Naive thymus-derived CD8-positive, alpha-beta T cell (primary cell): ENCODE data around the gene RFX2. TPM values are rescaled to one million over a fixed set of nuclear protein-coding genes. Genes with fewer than 3 reads are reported as not detected.
A peak's percentile ranks its signal among the peaks of the same experiment; 100 is the strongest.
"Not testable (repeated sequence)": the region's sequence is repeated elsewhere in the genome, so short reads cannot be mapped to it uniquely, and the experiment has no call there.

Source experiments
- ATAC-seq, 2 donors: fragments of 150-1000 bp; cut with Tn5 transposase in 1 of 2; sonication (Bioruptor Pico), chemical (Tn5 transposase) in 1 of 2; 1 replicate in 1 of 2; 2 replicates in 1 of 2; pipeline ENCODE4 v1.10.0; 2021; ENCODE audit warnings: mild to moderate bottlenecking in 2 of 2, moderate library complexity in 2 of 2
- POLR2A ChIA-PET: fragments of 350-600 bp; sonication (Branson Sonifier 250); formaldehyde crosslinking; loops from one replicate; lab custom pipeline; 2021; ENCODE audit warnings: antibody characterized with exemption; lab: Charles Lee
- DNase-seq, 10 donors: peaks; one replicate each; pipeline versions ENCODE4 v3.0.0 to v3.0.0-alpha.2; 2020 to 2022
- H3K27ac Mint-ChIP-seq, 10 donors: one replicate each; pipeline ENCODE4 v1.8.0; 2020 to 2022; ENCODE audit warnings: mild to moderate bottlenecking in 10 of 10, mixed read lengths in 10 of 10, moderate library complexity in 4 of 10, inconsistent platforms in 1 of 10
- H3K27me3 Mint-ChIP-seq, 5 donors: one replicate each; pipeline ENCODE4 v1.8.0; 2021 to 2022; ENCODE audit warnings: mixed read lengths in 5 of 5
- H3K36me3 Mint-ChIP-seq, 3 donors: one replicate each; pipeline ENCODE4 v1.8.0; 2020 to 2022; ENCODE audit warnings: mixed read lengths in 3 of 3, mild to moderate bottlenecking in 2 of 3, inconsistent platforms in 1 of 3
- H3K4me1 Mint-ChIP-seq, 4 donors: one replicate each; pipeline ENCODE4 v1.8.0; 2021 to 2022; ENCODE audit warnings: mixed read lengths in 4 of 4
- H3K4me3 Mint-ChIP-seq, 10 donors: one replicate each; pipeline ENCODE4 v1.8.0; 2020 to 2022; ENCODE audit warnings: mild to moderate bottlenecking in 10 of 10, mixed read lengths in 10 of 10, moderate library complexity in 6 of 10, inconsistent platforms in 1 of 10
- H3K9me3 Mint-ChIP-seq, 9 donors: one replicate each; pipeline ENCODE4 v1.8.0; 2020 to 2022; ENCODE audit warnings: mixed read lengths in 9 of 9, mild to moderate bottlenecking in 3 of 9, inconsistent platforms in 1 of 9, moderate library complexity in 1 of 9
- polyA plus RNA-seq, 3 donors: library from polyadenylated mRNA; unstranded; fragments of 300-500 nt; fragmentation: Illumina TruSeq; gene quantifications; one replicate each; pipeline ENCODE4 v1.2.3, GENCODE V29; 2021
- total RNA-seq, 8 experiments: library from RNA in 2 of 8; stranded (reverse) in 2 of 8; gene quantifications; one replicate each; pipeline ENCODE4 v1.2.3 and lab custom pipeline; 2021 to 2026

RFX2 gene
- total and polyA plus RNA-seq, 5 experiments from 2014 or later: 4.0 to 10.4 (median 5.9) TPM

- POLR2A ChIA-PET: interaction anchor here (1.0 kb wide), 1 partner anchor 55 kb away, joined by 3 read pairs; no protein-coding TSS in a partner anchor
Observed at GRCh38 chr19:6118043-6118442, 7.7 kb upstream of the RFX2 start.

DNA sequence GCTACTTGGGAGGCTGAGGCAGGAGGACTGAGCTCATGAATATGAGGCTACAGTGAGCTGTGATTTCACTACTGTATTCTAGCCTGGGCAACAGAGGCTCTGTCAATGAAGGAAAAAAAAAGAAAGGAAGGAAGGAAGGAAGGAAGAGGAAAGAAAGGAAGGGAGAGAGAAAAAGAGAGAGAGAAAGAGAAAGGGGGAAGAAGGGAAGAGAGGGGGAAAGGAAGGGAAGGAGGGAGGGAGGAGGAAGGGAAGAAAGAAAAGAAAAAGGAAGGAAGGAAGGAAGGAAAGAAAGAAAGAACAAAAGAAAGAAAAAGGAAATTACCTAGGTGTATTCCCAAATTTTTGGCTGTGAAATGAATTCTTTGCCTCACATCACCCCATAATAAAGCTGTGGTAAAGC, 7.2 kb upstream of the RFX2 start:
- peaks cover 0 to 3% (median 3%) of the 10 kb centered on the region in 5 donors for H3K27me3 Mint-ChIP-seq
- no peaks in the 10 kb centered on the region for H3K4me1 Mint-ChIP-seq
- peaks cover 2 to 6% (median 5%) of the 10 kb centered on the region in 3 donors for H3K36me3 Mint-ChIP-seq
- H3K27ac Mint-ChIP-seq: peak overlapping the region in 1 of 10 donors; percentile 7
- H3K9me3 Mint-ChIP-seq: peaks cover 0 to 15% (median 9%) of the 10 kb centered on the region in 9 donors
- POLR2A ChIA-PET: interaction anchor here (1.0 kb wide), 1 partner anchor 54 kb away, joined by 3 read pairs; no protein-coding TSS in a partner anchor
- ATAC-seq (no peak), DNase-seq (no peak)
- no peak overlapping the region for H3K4me3 Mint-ChIP-seq

More at GRCh38 chr19:6118043-6118442, 7.7 kb upstream of the RFX2 start:
- DNase-seq (no peak), ATAC-seq (no peak)
- Mint-ChIP-seq H3K27me3 (peaks cover 0 to 3% (median 3%) of the 10 kb centered on the region in 5 donors), H3K27ac (peak overlapping the region in 1 of 10 donors; percentile 7), H3K4me1 (no peaks in the 10 kb centered on the region), H3K36me3 (peaks cover 2 to 6% (median 5%) of the 10 kb centered on the region in 3 donors), H3K4me3 (no peak overlapping the region), H3K9me3 (peaks cover 0 to 15% (median 9%) of the 10 kb centered on the region in 9 donors)

- POLR2A ChIA-PET: interaction anchor here (1.0 kb wide), 1 partner anchor 53 kb away, joined by 3 read pairs; no protein-coding TSS in a partner anchor
- no peaks in the 10 kb centered on the region for H3K4me1 Mint-ChIP-seq
- H3K4me3 Mint-ChIP-seq: no peak overlapping the region
- DNase-seq (no peak), ATAC-seq (no peak)
- H3K27me3 Mint-ChIP-seq: peaks cover 0 to 3% (median 3%) of the 10 kb centered on the region in 5 donors
- H3K36me3 Mint-ChIP-seq: peaks cover 2 to 6% (median 5%) of the 10 kb centered on the region in 3 donors
- peaks cover 0 to 15% (median 9%) of the 10 kb centered on the region in 9 donors for H3K9me3 Mint-ChIP-seq
- H3K27ac Mint-ChIP-seq: no peak overlapping the region
Observed at GRCh38 chr19:6116749-6117430, 6.6 kb upstream of the RFX2 start.

- no peak for ATAC-seq
- POLR2A ChIA-PET: no interaction called here
- Mint-ChIP-seq H3K4me1 (peaks cover 2 to 6% (median 5%) of the 10 kb centered on the region in 4 donors), H3K27me3 (peaks cover 0 to 3% (median 3%) of the 10 kb centered on the region in 5 donors), H3K4me3 (no peak overlapping the region), H3K27ac (no peak overlapping the region), H3K36me3 (peaks cover 2 to 6% (median 5%) of the 10 kb centered on the region in 3 donors), H3K9me3 (peaks cover 0 to 15% (median 9%) of the 10 kb centered on the region in 9 donors)
- no peak for DNase-seq
Observed at GRCh38 chr19:6115992-6116391, 5.7 kb upstream of the RFX2 start.

GRCh38 chr19:6113616-6114188, 3.4 kb upstream of the RFX2 start:
- POLR2A ChIA-PET: no interaction called here
- ATAC-seq (no peak), DNase-seq (no peak)
- H3K4me1 Mint-ChIP-seq: peaks cover 11 to 18% (median 14%) of the 10 kb centered on the region in 4 donors
- no peaks in the 10 kb centered on the region for H3K36me3 Mint-ChIP-seq
- H3K27me3 Mint-ChIP-seq: peaks cover 0 to 4% (median 0%) of the 10 kb centered on the region in 5 donors
- H3K4me3 Mint-ChIP-seq: no peak overlapping the region
- no peak overlapping the region for H3K27ac Mint-ChIP-seq
- peaks cover 0 to 2% (median 0%) of the 10 kb centered on the region in 9 donors for H3K9me3 Mint-ChIP-seq

- POLR2A ChIA-PET: interaction anchor here (0.6 kb wide), 1 partner anchor 81 kb away, joined by 3 read pairs; no protein-coding TSS in a partner anchor
- H3K27me3 Mint-ChIP-seq: peaks cover 0 to 4% (median 0%) of the 10 kb centered on the region in 5 donors
- DNase-seq (peak in 1 of 10 donors; percentile 14), ATAC-seq (peak; percentile 4 to 31)
- peak overlapping the region; percentile 92 to 100 (median 94) for H3K4me3 Mint-ChIP-seq
- H3K4me1 Mint-ChIP-seq: peaks cover 20 to 28% (median 25%) of the 10 kb centered on the region in 4 donors
- no peaks in the 10 kb centered on the region for H3K36me3 Mint-ChIP-seq
- no peaks in the 10 kb centered on the region for H3K9me3 Mint-ChIP-seq
- peak overlapping the region in 9 of 10 donors; percentile 60 to 100 (median 93) for H3K27ac Mint-ChIP-seq
Observed at GRCh38 chr19:6109947-6110346, 353 bp downstream of the RFX2 start.

DNA sequence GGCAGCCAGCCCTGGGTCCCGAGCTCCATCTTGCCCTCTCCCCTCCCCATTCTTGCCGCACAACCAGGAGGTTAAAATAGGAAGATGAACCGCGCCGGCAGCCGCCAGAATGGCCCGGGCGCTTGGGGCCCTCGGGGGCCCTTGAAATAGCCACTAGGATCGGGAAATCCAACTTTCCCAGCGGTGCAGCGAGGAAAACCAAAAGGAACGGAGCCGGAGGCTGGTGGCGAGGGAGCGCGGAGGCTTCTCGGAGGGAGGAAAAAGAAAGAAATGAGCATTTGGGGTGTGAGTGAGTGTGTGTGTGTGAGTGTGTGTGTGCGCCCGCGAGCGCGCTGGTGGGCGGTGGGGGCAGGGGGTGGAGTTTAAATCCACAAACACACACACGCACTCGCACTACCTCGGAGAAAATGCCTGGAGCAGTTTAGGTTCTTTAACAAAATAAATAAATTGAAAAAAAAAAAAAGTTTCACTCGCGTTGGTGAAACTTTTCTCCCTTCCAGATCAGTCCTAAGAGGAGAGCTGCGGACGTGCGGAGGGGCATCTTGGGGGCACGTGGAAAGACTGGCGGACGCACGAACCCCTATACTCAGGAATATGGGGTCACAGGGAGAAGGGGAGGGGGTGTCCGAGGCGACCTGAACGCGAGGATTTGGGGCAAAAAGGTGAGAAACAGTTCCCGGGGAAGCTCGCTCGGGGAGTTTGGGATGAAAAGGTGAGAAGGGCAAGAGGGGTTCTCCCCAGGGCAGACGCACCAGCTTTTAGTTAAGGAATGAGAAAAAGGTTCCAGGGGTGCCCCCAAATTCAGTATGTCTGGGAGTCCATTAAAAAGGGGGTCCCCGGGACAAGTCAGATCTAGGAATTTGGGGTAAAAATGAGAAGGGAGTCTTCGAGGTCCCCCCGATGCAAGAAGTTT, 1.3 kb downstream of the RFX2 start:
- H3K9me3 Mint-ChIP-seq: no peaks in the 10 kb centered on the region
- peak; percentile 41 to 88 (median 67) for DNase-seq
- H3K27me3 Mint-ChIP-seq: peaks cover 0 to 4% (median 0%) of the 10 kb centered on the region in 5 donors
- POLR2A ChIA-PET: interaction anchor here (0.6 to 1.7 kb wide), 7 partner anchors 9 to 407 kb away, joined by 3 to 7 read pairs (median 5); no protein-coding TSS in a partner anchor
- H3K4me3 Mint-ChIP-seq: peak overlapping the region; percentile 92 to 100 (median 94)
- peak overlapping the region; percentile 60 to 100 (median 92) for H3K27ac Mint-ChIP-seq
- H3K36me3 Mint-ChIP-seq: no peaks in the 10 kb centered on the region
- ATAC-seq: peak; percentile 10 to 15
- H3K4me1 Mint-ChIP-seq: peaks cover 20 to 28% (median 25%) of the 10 kb centered on the region in 4 donors

DNA sequence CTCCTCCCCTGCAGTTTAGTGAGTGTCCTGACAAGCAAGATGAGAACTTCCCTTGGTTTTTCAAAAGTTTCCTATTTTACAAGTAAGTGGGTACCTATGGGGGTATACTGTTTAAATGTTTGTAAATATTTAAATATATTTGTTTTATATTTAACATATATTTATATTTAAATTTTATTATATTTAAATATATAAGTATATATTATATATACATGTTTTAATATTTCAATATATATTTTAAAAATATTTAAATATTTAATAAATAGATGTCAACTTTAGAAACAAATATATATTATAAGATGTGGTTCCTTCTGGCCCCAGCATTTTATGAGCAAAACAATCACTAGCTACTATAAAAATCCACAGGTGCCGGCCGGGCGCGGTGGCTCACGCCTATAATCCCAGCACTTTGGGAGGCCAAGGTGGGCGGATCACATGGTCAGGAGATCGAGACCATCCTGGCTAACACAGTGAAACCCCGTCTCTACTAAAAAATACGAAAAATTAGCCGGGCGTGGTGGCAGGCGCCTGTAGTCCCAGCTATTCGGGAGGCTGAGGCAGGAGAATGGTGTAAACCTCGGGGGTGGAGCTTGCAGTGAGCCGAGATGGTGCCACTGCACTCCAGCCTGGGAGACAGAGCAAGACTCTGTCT, 3.5 kb downstream of the RFX2 start:
- not testable (repeated sequence) for ATAC-seq

DNA sequence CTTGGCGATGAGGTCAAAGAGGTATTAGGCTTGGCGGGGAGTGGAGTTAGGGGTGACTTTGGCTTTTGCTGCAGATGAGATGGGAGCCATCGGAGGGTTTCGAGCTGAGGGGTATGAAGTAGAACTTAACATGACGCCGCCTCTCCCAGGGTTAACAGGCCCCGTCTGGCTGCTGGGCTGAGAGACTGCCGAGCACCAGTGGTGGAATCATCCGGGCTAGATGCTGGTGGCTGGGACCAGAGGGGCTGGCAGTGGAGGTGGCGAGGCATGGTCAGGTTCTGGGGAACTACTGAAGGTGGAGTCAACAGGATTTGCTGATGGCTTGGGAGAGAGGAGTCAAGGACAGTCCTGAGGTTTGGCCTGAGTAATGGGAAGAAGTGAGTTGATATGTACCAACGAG, 4.9 kb downstream of the RFX2 start:
- no peak for DNase-seq
- Mint-ChIP-seq H3K27ac (peak overlapping the region in 1 of 10 donors; percentile 41), H3K4me1 (peaks cover 28 to 31% (median 30%) of the 10 kb centered on the region in 4 donors), H3K4me3 (peak overlapping the region in 2 of 10 donors; percentile 34 to 75), H3K9me3 (peaks cover 0 to under 1% (median 0%) of the 10 kb centered on the region in 9 donors), H3K36me3 (peaks cover 0 to under 1% (median 0%) of the 10 kb centered on the region in 3 donors), H3K27me3 (peaks cover 0 to 4% (median 0%) of the 10 kb centered on the region in 5 donors)
- no peak for ATAC-seq
- POLR2A ChIA-PET: interaction anchor here (1.4 kb wide), 1 partner anchor 18 kb away, joined by 7 read pairs; no protein-coding TSS in a partner anchor

More for the DNA sequence above, 3.5 kb downstream of the RFX2 start:
- POLR2A ChIA-PET: interaction anchor here (1.2 kb wide), 1 partner anchor 19 kb away, joined by 6 read pairs; no protein-coding TSS in a partner anchor
- not testable (repeated sequence) for H3K9me3 Mint-ChIP-seq, DNase-seq, H3K36me3 Mint-ChIP-seq, H3K27ac Mint-ChIP-seq, H3K27me3 Mint-ChIP-seq
- Mint-ChIP-seq H3K4me1 (peaks cover 25 to 28% (median 27%) of the 10 kb centered on the region in 4 donors), H3K4me3 (peak overlapping the region in 1 of 10 donors; percentile 4)

- ATAC-seq (no peak), DNase-seq (no peak)
- peaks cover 28 to 35% (median 28%) of the 10 kb centered on the region in 4 donors for H3K4me1 Mint-ChIP-seq
- no peak overlapping the region for H3K27ac Mint-ChIP-seq
- no peak overlapping the region for H3K4me3 Mint-ChIP-seq
- H3K36me3 Mint-ChIP-seq: peaks cover 0 to 5% (median 0%) of the 10 kb centered on the region in 3 donors
- POLR2A ChIA-PET: interaction anchor here (1.1 kb wide), 1 partner anchor 41 kb away, joined by 3 read pairs; no protein-coding TSS in a partner anchor
- peaks cover 0 to 10% (median 0%) of the 10 kb centered on the region in 9 donors for H3K9me3 Mint-ChIP-seq
- H3K27me3 Mint-ChIP-seq: peaks cover 0 to 2% (median 0%) of the 10 kb centered on the region in 5 donors
Observed at GRCh38 chr19:6103894-6104293, 6.4 kb downstream of the RFX2 start.

DNA sequence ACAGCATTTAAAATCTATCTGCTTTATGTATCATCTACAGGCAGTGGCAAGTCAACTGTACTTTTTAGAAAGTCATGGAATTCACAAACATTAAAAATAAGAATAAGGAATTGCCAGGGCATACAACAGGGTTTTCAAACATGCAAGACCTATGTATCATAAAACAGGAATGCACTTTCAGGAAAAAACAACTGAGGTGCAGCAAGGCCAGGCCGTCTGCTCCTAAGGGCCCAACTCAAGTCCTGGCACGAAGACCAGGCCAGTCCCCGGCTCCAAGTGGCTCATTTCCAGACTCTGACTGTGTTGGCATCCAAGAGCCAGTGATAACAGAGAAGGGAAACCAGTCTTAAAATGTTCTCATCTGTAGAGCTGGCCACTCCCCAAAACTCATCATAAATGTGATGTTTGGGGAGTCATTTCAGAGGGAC, 7.1 kb downstream of the RFX2 start:
- Mint-ChIP-seq H3K27me3 (peaks cover 0 to 2% (median 0%) of the 10 kb centered on the region in 5 donors), H3K9me3 (peaks cover 0 to 10% (median 0%) of the 10 kb centered on the region in 9 donors), H3K4me3 (no peak overlapping the region), H3K4me1 (peaks cover 21 to 29% (median 22%) of the 10 kb centered on the region in 4 donors), H3K36me3 (peaks cover 0 to 5% (median 0%) of the 10 kb centered on the region in 3 donors), H3K27ac (no peak overlapping the region)
- DNase-seq (no peak), ATAC-seq (no peak)
- POLR2A ChIA-PET: interaction anchor here (1.1 kb wide), 1 partner anchor 40 kb away, joined by 3 read pairs; no protein-coding TSS in a partner anchor
